IPS-15b (cell line): Measurements from ENCODE around the gene DNASE1L3.
"Not testable (repeated sequence)": the region's sequence is repeated elsewhere in the genome, so short reads cannot be mapped to it uniquely, and the experiment has no call there.

Source experiments
- H3K27me3 ChIP-seq: one replicate; pipeline ENCODE4 v1.6.1; 2013; ENCODE audit warnings: low read length; ENCODE audit not compliant: control insufficient read depth, insufficient read depth
- H3K36me3 ChIP-seq: one replicate; pipeline ENCODE4 v1.6.1; 2013; ENCODE audit warnings: low read length; ENCODE audit not compliant: control insufficient read depth, insufficient read depth
- H3K4me1 ChIP-seq: one replicate; pipeline ENCODE4 v1.6.1; 2013; ENCODE audit warnings: mild to moderate bottlenecking, low read length; ENCODE audit not compliant: control insufficient read depth, insufficient read depth
- H3K4me3 ChIP-seq: one replicate; pipeline ENCODE4 v1.5.1; 2013; ENCODE audit warnings: low read depth, low read length
- H3K9ac ChIP-seq: one replicate; pipeline ENCODE4 v1.6.1; 2013; ENCODE audit warnings: low read depth, mild to moderate bottlenecking, low read length
- H3K9me3 ChIP-seq: one replicate; pipeline ENCODE4 v1.6.1; 2013; ENCODE audit warnings: mild to moderate bottlenecking, low read length; ENCODE audit not compliant: control insufficient read depth, insufficient read depth

The DNASE1L3 gene

GRCh38 chr3:58206406-58207011, 4.3 kb downstream of the DNASE1L3 start:
- Histone ChIP-seq H3K9ac (no peak overlapping the region), H3K4me3 (no peak overlapping the region), H3K4me1 (no peaks in the 10 kb centered on the region), H3K27me3 (no peaks in the 10 kb centered on the region), H3K36me3 (no peaks in the 10 kb centered on the region), H3K9me3 (no peaks in the 10 kb centered on the region)

DNA sequence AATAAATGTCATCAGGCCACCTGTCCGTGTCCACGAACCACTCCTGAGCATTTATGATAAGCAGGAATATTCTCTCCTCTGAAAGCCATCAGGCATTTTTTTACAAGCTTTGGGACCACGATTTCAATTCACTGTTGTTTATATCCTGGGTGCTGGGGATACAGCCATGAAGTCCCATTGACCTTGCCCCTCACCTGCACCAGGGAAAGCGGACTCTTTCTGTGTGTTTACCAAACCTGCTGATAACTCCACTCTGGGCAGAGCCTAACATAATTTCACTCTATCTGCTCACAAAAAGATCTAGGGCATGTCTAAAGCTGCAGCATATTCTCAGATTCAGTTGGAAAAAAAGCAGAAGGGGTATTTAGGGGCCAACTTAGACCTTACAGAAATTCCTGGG, 4.8 kb downstream of the DNASE1L3 start:
- H3K9ac ChIP-seq: no peak overlapping the region
- H3K36me3 ChIP-seq: no peaks in the 10 kb centered on the region
- H3K4me3 ChIP-seq: no peak overlapping the region
- H3K27me3 ChIP-seq: no peaks in the 10 kb centered on the region
- no peaks in the 10 kb centered on the region for H3K9me3 ChIP-seq
- no peaks in the 10 kb centered on the region for H3K4me1 ChIP-seq

- H3K4me1 ChIP-seq: no peaks in the 10 kb centered on the region
- no peak overlapping the region for H3K4me3 ChIP-seq
- no peak overlapping the region for H3K9ac ChIP-seq
- no peaks in the 10 kb centered on the region for H3K27me3 ChIP-seq
- no peaks in the 10 kb centered on the region for H3K36me3 ChIP-seq
- no peaks in the 10 kb centered on the region for H3K9me3 ChIP-seq
Observed at GRCh38 chr3:58204720-58205119, 6.1 kb downstream of the DNASE1L3 start.

DNA sequence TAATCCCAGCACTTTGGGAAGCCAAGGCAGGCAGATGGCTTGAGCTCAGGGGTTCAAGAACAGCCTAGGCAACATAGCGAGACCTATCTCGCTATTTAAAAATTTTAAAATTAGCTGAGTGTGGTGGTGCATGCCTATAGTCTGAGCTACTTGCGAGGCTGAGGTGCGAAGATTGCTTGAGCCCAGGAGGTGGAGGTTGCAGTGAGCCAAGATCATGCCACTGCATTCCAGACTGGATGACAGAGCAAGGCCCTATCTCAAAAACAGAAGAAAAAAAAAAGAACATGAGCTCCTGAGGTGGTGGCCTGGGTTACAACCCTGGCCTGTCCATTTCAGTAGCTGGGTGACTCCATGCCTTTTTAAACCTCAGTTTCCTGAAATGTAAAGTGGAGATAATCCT, 7.2 kb downstream of the DNASE1L3 start:
- no peaks in the 10 kb centered on the region for H3K4me1 ChIP-seq
- no peaks in the 10 kb centered on the region for H3K36me3 ChIP-seq
- H3K9me3 ChIP-seq: no peaks in the 10 kb centered on the region
- H3K27me3 ChIP-seq: no peaks in the 10 kb centered on the region
- H3K9ac ChIP-seq: no peak overlapping the region
- H3K4me3 ChIP-seq: no peak overlapping the region

- no peaks in the 10 kb centered on the region for H3K36me3 ChIP-seq
- H3K9ac ChIP-seq: no peak overlapping the region
- no peaks in the 10 kb centered on the region for H3K4me1 ChIP-seq
- H3K27me3 ChIP-seq: no peaks in the 10 kb centered on the region
- no peaks in the 10 kb centered on the region for H3K9me3 ChIP-seq
- H3K4me3 ChIP-seq: no peak overlapping the region
Observed at GRCh38 chr3:58202917-58203360, 7.8 kb downstream of the DNASE1L3 start.

DNA sequence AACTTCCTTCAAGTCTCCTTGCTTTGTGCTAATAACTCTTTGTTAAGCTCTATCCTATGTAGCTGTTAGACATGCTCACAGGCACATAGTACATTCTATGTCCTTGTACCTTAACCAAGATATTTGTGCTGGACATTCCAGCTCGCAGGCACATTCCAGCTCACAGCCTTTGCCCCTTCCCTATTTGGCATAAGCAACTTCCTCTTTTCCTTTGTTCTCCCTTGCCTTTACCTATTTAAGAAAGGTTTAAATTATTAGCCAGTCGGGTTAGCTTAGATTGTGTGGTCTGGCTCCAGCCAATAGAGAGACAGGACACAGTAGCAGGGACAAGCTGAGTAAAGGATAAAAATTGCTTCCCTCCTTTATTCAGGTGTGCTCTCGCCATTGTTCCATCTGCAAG, 9.3 kb downstream of the DNASE1L3 start:
- H3K27me3 ChIP-seq, H3K4me1 ChIP-seq, H3K9me3 ChIP-seq, H3K4me3 ChIP-seq, H3K9ac ChIP-seq, H3K36me3 ChIP-seq: not testable (repeated sequence)

DNA sequence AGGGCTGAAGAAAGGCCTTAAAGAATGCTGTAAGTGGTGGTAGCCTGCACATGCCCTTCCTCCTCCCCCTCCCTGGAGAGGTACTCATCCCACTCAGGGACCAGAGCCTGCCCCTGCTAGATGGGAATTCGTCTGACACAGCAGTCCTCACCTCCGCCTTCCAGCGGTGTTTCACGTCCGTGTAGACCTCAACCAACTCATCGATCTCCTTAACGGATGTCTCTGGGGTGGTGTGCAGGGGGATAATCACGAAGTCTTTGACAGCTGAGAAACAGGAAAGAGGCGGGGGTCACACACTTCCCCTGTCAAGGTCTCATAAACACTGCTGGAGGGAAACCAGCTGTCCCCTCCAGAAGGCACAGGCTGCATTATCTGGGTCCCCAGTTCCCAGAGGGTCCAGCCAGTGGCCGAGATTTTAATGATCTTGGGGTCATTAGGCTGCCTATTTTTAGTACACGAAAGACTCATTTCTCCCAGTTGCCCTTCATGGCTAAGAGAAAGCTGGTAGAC, 9.9 kb downstream of the DNASE1L3 start:
- H3K9ac ChIP-seq: no peak overlapping the region
- H3K9me3 ChIP-seq: no peaks in the 10 kb centered on the region
- no peak overlapping the region for H3K4me3 ChIP-seq
- H3K4me1 ChIP-seq: no peaks in the 10 kb centered on the region
- H3K36me3 ChIP-seq: no peaks in the 10 kb centered on the region
- no peaks in the 10 kb centered on the region for H3K27me3 ChIP-seq

DNA sequence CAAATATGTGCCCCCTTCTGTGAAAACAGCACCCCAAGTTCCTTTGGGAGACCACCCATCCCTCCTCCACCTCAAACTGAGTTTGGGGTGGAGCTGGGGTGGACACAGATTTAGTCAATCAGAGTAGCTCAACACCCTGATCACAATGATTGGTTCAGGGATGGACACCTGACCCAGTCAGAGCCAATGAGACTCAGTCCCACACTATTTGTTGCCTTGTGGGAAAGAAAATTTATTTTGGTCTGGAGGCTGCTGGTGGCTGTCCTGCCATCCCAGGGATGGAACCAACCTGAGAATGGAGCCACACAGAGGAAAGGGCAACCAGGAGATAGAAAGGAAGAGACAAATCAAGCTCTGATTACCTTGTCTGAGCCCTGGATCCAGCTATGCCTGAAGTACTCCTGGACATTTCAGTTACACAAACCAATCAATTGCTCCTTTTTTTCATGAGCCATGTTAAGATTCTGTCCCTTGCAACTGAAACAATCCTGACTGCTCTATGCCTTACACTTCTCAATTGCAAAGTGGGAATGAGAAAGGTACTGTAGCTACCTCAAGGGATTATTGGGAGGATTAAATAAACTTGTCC, 10.6 kb downstream of the DNASE1L3 start:
- Histone ChIP-seq H3K4me1 (no peaks in the 10 kb centered on the region), H3K36me3 (no peaks in the 10 kb centered on the region), H3K4me3 (no peak overlapping the region), H3K9me3 (no peaks in the 10 kb centered on the region), H3K27me3 (no peaks in the 10 kb centered on the region), H3K9ac (no peak overlapping the region)

- Histone ChIP-seq H3K4me1 (no peaks in the 10 kb centered on the region), H3K27me3 (no peaks in the 10 kb centered on the region), H3K9ac (no peak overlapping the region), H3K9me3 (no peaks in the 10 kb centered on the region), H3K36me3 (no peaks in the 10 kb centered on the region), H3K4me3 (no peak overlapping the region)
Observed at GRCh38 chr3:58198804-58199203, 12.0 kb downstream of the DNASE1L3 start.

GRCh38 chr3:58198362-58198761, 12.4 kb downstream of the DNASE1L3 start:
- H3K9me3 ChIP-seq: no peaks in the 10 kb centered on the region
- H3K9ac ChIP-seq: no peak overlapping the region
- H3K36me3 ChIP-seq: no peaks in the 10 kb centered on the region
- no peaks in the 10 kb centered on the region for H3K27me3 ChIP-seq
- no peak overlapping the region for H3K4me3 ChIP-seq
- H3K4me1 ChIP-seq: no peaks in the 10 kb centered on the region

GRCh38 chr3:58197588-58197987, 13.2 kb downstream of the DNASE1L3 start:
- H3K9ac ChIP-seq: no peak overlapping the region
- no peaks in the 10 kb centered on the region for H3K27me3 ChIP-seq
- no peaks in the 10 kb centered on the region for H3K9me3 ChIP-seq
- no peaks in the 10 kb centered on the region for H3K36me3 ChIP-seq
- no peaks in the 10 kb centered on the region for H3K4me1 ChIP-seq
- no peak overlapping the region for H3K4me3 ChIP-seq

GRCh38 chr3:58193682-58194407, 16.9 kb downstream of the DNASE1L3 start:
- Histone ChIP-seq H3K36me3 (no peaks in the 10 kb centered on the region), H3K9ac (no peak overlapping the region), H3K27me3 (no peaks in the 10 kb centered on the region), H3K4me3 (no peak overlapping the region), H3K9me3 (no peaks in the 10 kb centered on the region), H3K4me1 (peaks cover under 1% of the 10 kb centered on the region)
